GM12865 (cell line): ENCODE measurements around the gene LMBRD2.
"Not testable (repeated sequence)": the region's sequence is repeated elsewhere in the genome, so short reads cannot be mapped to it uniquely, and the experiment has no call there.

Experiments used
- DNase-seq: peaks from one replicate; pipeline ENCODE4 v3.0.0; 2010; ENCODE audit warnings: low read depth
- H3K4me3 ChIP-seq: 2 replicates; pipeline ENCODE4 v1.5.1; 2011; ENCODE audit warnings: mild to moderate bottlenecking, low read depth, low read length, control low read depth
- CTCF ChIP-seq: IDR thresholded peaks from 2 replicates; pipeline ENCODE4 v1.5.1; 2011; ENCODE audit warnings: low read length, control low read depth, low read depth, inconsistent platforms; ENCODE audit not compliant: insufficient read depth; ENCODE audit errors: missing control alignments

Gene LMBRD2

GRCh38 chr5:36136581-36136980 lies 15.1 kb downstream of the LMBRD2 start:
- no peak overlapping the region for H3K4me3 ChIP-seq
- TF ChIP-seq CTCF = no peak
- no peak for DNase-seq

GRCh38 chr5:36135988-36136387 lies 15.7 kb downstream of the LMBRD2 start:
- no peak for TF ChIP-seq CTCF
- no peak for DNase-seq

GRCh38 chr5:36133009-36133408 lies 18.7 kb downstream of the LMBRD2 start:
- H3K4me3 ChIP-seq, DNase-seq: not testable (repeated sequence)

More at GRCh38 chr5:36135988-36136387, 15.7 kb downstream of the LMBRD2 start:
- H3K4me3 ChIP-seq = no peak overlapping the region

GRCh38 chr5:36129666-36130065 lies 22.0 kb downstream of the LMBRD2 start:
- DNase-seq, H3K4me3 ChIP-seq: not testable (repeated sequence)

- TF ChIP-seq CTCF = no peak
- no peak for DNase-seq
Measured at GRCh38 chr5:36128795-36129194, 22.9 kb downstream of the LMBRD2 start.

GRCh38 chr5:36125868-36126267 lies 25.8 kb downstream of the LMBRD2 start:
- no peak for TF ChIP-seq CTCF
- no peak overlapping the region for H3K4me3 ChIP-seq

More at GRCh38 chr5:36128795-36129194, 22.9 kb downstream of the LMBRD2 start:
- H3K4me3 ChIP-seq = no peak overlapping the region

GRCh38 chr5:36111238-36111637 lies 40.4 kb downstream of the LMBRD2 start:
- no peak for TF ChIP-seq CTCF
- no peak for DNase-seq
- H3K4me3 ChIP-seq = no peak overlapping the region

More at GRCh38 chr5:36125868-36126267, 25.8 kb downstream of the LMBRD2 start:
- no peak for DNase-seq

- no peak for DNase-seq
- TF ChIP-seq CTCF = no peak
- no peak overlapping the region for H3K4me3 ChIP-seq
Measured at GRCh38 chr5:36108758-36109460, 42.8 kb downstream of the LMBRD2 start.
